Measurements from ENCODE around the gene ZNF618.

The ZNF618 gene

GRCh38 chr9:113934829-113935676 lies 58.9 kb downstream of the ZNF618 start:
- DNase-seq: no peak

- no peak for DNase-seq
These were observed 59.7 kb downstream of the ZNF618 start for GRCh38 chr9:113935677-113936380.

GRCh38 chr9:113940077-113940476 lies 64.0 kb downstream of the ZNF618 start:
- no peak for DNase-seq

GRCh38 chr9:113941056-113941455 lies 64.9 kb downstream of the ZNF618 start:
- DNase-seq: no peak

- DNase-seq: peak; percentile 40 to 66 (median 65)
These were observed 65.4 kb downstream of the ZNF618 start for GRCh38 chr9:113941526-113941925.

GRCh38 chr9:113943112-113944009 lies 67.3 kb downstream of the ZNF618 start:
- no peak for DNase-seq

GRCh38 chr9:113945784-113946183 lies 69.7 kb downstream of the ZNF618 start:
- no peak for DNase-seq

GRCh38 chr9:113946496-113947115 lies 70.5 kb downstream of the ZNF618 start:
- DNase-seq: no peak

GRCh38 chr9:113947941-113948340 lies 71.8 kb downstream of the ZNF618 start:
- no peak for DNase-seq

GRCh38 chr9:113948891-113949570 lies 72.9 kb downstream of the ZNF618 start:
- DNase-seq: peak; percentile 55 to 75 (median 67)

GRCh38 chr9:113949571-113950078 lies 73.5 kb downstream of the ZNF618 start:
- no peak for DNase-seq

GRCh38 chr9:113950195-113951031 lies 74.3 kb downstream of the ZNF618 start:
- no peak for DNase-seq

- no peak for DNase-seq
These were observed 74.9 kb downstream of the ZNF618 start for GRCh38 chr9:113951032-113951372.

GRCh38 chr9:113952676-113953075 lies 76.6 kb downstream of the ZNF618 start:
- DNase-seq: no peak

- no peak for DNase-seq
These were observed 77.4 kb downstream of the ZNF618 start for GRCh38 chr9:113953531-113953930.

- no peak for DNase-seq
These were observed 78.5 kb downstream of the ZNF618 start for GRCh38 chr9:113954591-113954990.

GRCh38 chr9:113955076-113955752 lies 79.1 kb downstream of the ZNF618 start:
- peak; percentile 27 to 56 (median 47) for DNase-seq

- DNase-seq: no peak
These were observed 80.8 kb downstream of the ZNF618 start for GRCh38 chr9:113956901-113957300.

- DNase-seq: no peak
These were observed 81.2 kb downstream of the ZNF618 start for GRCh38 chr9:113957351-113957750.

GRCh38 chr9:113957821-113958341 lies 81.8 kb downstream of the ZNF618 start:
- DNase-seq: peak in 1 of 3 donors; percentile 21
